HEK293T (cell line): Measurements from ENCODE around the gene MFAP3.

ENCODE experiments used
- CTCF ChIA-PET: fragments of 350-600 bp; formaldehyde crosslinking; extraction: SDS; loops from one replicate; lab custom pipeline; 2021; ENCODE audit warnings: antibody characterized with exemption, inconsistent platforms; lab: Yijun Ruan, JAX
- POLR2A ChIA-PET: fragments of 350-600 bp; formaldehyde crosslinking; extraction: SDS; loops from one replicate; lab custom pipeline; 2020; ENCODE audit warnings: antibody characterized with exemption, inconsistent platforms; lab: Yijun Ruan, JAX
- DNase-seq: peaks from one replicate; pipeline ENCODE4 v3.0.0; 2012; ENCODE audit warnings: mixed read lengths; ENCODE audit errors: extremely low spot score
- ARNT ChIP-seq: fragments of 450-650 bp; IDR thresholded peaks from 2 replicates; pipeline ENCODE4 v1.6.1; 2017; ENCODE audit warnings: mild to moderate bottlenecking
- BHLHE40 ChIP-seq: fragments of 450-650 bp; IDR thresholded peaks from 2 replicates; pipeline ENCODE4 v1.6.1; 2016; ENCODE audit warnings: mild to moderate bottlenecking, moderate library complexity, borderline replicate concordance
- CTBP1 ChIP-seq: fragments of 450-650 bp; IDR thresholded peaks from 2 replicates; pipeline ENCODE4 v1.6.1; 2016; ENCODE audit warnings: borderline replicate concordance
- ELF4 ChIP-seq: fragments of 450-650 bp; IDR thresholded peaks from 2 replicates; pipeline ENCODE4 v1.6.1; 2017; ENCODE audit warnings: antibody characterized with exemption
- FOXA1 ChIP-seq: fragments of 450-650 bp; IDR thresholded peaks from 2 replicates; pipeline ENCODE4 v1.6.1; 2016; ENCODE audit warnings: mild to moderate bottlenecking
- FOXK2 ChIP-seq: fragments of 450-650 bp; IDR thresholded peaks from 2 replicates; pipeline ENCODE4 v1.6.1; 2016; ENCODE audit warnings: mild to moderate bottlenecking
- FOXM1 ChIP-seq: fragments of 450-650 bp; IDR thresholded peaks from 2 replicates; pipeline ENCODE4 v1.6.1; 2017; ENCODE audit warnings: mild to moderate bottlenecking, borderline replicate concordance
- HDGF ChIP-seq: fragments of 450-650 bp; IDR thresholded peaks from 2 replicates; pipeline ENCODE4 v1.6.1; 2017; ENCODE audit warnings: antibody characterized with exemption, borderline replicate concordance
- L3MBTL2 ChIP-seq: fragments of 450-650 bp; conservative IDR thresholded peaks from 2 replicates; pipeline ENCODE4 v1.6.1; 2016; ENCODE audit warnings: mild to moderate bottlenecking
- LEF1 ChIP-seq: fragments of 450-650 bp; IDR thresholded peaks from 2 replicates; pipeline ENCODE4 v1.6.1; 2017; ENCODE audit warnings: mild to moderate bottlenecking, borderline replicate concordance
- NFRKB ChIP-seq: fragments of 450-650 bp; IDR thresholded peaks from 2 replicates; pipeline ENCODE4 v1.6.1; 2016; ENCODE audit warnings: mild to moderate bottlenecking, moderate library complexity
- SP1 ChIP-seq: fragments of 450-650 bp; IDR thresholded peaks from 2 replicates; pipeline ENCODE4 v1.6.1; 2017
- SUZ12 ChIP-seq: fragments of 450-650 bp; IDR thresholded peaks from 2 replicates; pipeline ENCODE4 v1.6.1; 2016; ENCODE audit warnings: mild to moderate bottlenecking
- TARDBP ChIP-seq: fragments of 450-650 bp; IDR thresholded peaks from 2 replicates; pipeline ENCODE4 v1.6.1; 2016
- ZNF384 ChIP-seq: fragments of 450-650 bp; IDR thresholded peaks from 2 replicates; pipeline ENCODE4 v1.6.1; 2016
- TF ChIP-seq, protein P1 (sequence below): fragments of 450-650 bp; IDR thresholded peaks from 2 replicates; pipeline ENCODE4 v1.6.1; 2016

Gene MFAP3

DNA sequence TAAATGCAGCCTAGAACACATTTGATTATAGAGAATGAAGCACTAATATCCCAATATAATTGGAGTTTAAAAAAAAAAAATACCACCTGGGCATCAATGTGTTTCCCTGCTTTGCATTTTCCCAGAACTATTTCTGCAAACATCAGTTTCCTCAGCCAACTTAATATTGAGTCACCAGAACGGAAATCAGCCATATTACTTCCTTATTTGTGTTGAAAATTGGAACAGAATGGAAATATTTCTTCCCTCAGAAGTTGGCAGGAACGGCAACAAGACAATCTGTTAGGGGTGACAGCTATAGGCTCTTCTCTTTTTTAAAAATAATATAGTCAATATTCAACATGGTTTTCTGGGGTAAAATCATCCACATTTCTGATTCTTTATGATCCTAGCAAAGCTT, 4.0 kb downstream of the MFAP3 start:
- TF ChIP-seq FOXK2 = no peak
- TF ChIP-seq ELF4 = no peak
- no peak for TF ChIP-seq ZNF384
- TF ChIP-seq SUZ12 = no peak
- TF ChIP-seq FOXA1 = no peak
- no peak for TF ChIP-seq CTBP1
- TF ChIP-seq L3MBTL2 = no peak
- TF ChIP-seq SP1 = no peak
- TF ChIP-seq BHLHE40 = no peak
- TF ChIP-seq HDGF = no peak
- POLR2A ChIA-PET = no interaction called here
- CTCF ChIA-PET = interaction anchor here (1.2 kb wide), 2 partner anchors 69 to 143 kb away, joined by 3 to 5 read pairs; no protein-coding TSS in a partner anchor
- DNase-seq = no peak

DNA sequence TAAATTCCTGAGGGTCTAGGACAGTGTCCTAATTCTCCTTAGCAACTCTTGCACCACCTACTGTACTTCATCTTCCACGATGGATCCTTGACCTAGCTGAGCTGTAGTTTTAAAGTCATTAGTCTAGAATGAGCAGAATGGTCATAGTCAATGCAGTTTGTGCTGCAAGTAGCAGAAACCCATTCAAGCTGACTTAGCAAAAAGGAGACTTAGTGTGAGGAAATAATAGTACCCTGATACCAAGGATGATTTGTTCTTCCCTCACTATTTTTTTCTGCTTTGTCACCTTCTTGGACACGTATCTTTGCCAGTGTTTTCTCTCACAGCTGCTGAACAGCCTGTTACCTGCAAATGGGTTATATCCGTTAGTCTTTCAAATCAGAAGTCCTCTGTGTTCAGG, 5.3 kb downstream of the MFAP3 start:
- ChIA-PET POLR2A (no interaction called here), CTCF (no interaction called here)
- TF ChIP-seq ZNF384 (no peak), CTBP1 (no peak), ELF4 (no peak), BHLHE40 (no peak), ARNT (no peak), FOXK2 (no peak), SUZ12 (no peak), FOXM1 (no peak), HDGF (no peak), L3MBTL2 (no peak)
- TF ChIP-seq, protein P1, sequence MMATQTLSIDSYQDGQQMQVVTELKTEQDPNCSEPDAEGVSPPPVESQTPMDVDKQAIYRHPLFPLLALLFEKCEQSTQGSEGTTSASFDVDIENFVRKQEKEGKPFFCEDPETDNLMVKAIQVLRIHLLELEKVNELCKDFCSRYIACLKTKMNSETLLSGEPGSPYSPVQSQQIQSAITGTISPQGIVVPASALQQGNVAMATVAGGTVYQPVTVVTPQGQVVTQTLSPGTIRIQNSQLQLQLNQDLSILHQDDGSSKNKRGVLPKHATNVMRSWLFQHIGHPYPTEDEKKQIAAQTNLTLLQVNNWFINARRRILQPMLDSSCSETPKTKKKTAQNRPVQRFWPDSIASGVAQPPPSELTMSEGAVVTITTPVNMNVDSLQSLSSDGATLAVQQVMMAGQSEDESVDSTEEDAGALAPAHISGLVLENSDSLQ = no peak
- DNase-seq = no peak

DNA sequence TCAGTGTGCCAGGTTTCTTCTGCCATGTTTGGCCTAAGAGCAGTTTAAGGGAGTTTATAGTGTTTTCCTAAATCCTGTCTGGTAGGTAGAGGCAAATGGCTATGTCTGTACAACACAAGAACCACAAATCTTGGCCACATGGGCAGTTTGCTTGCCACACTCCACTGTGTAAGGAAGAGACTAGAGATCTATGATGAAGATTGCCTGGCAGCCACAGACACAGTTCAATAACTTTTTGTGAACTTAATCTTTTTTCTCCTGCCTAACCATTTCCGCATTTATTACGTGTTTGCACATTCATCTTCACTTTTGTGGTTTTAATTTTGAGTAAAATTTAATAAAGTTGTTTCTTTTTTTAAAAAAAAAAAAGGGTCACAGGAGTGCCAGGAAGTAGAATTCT, 5.8 kb downstream of the MFAP3 start:
- DNase-seq = no peak
- TF ChIP-seq TARDBP (no peak), ELF4 (no peak), FOXM1 (no peak), LEF1 (no peak), ZNF384 (no peak), SP1 (no peak), SUZ12 (no peak), HDGF (no peak)
- CTCF ChIA-PET = no interaction called here
- POLR2A ChIA-PET = no interaction called here

DNA sequence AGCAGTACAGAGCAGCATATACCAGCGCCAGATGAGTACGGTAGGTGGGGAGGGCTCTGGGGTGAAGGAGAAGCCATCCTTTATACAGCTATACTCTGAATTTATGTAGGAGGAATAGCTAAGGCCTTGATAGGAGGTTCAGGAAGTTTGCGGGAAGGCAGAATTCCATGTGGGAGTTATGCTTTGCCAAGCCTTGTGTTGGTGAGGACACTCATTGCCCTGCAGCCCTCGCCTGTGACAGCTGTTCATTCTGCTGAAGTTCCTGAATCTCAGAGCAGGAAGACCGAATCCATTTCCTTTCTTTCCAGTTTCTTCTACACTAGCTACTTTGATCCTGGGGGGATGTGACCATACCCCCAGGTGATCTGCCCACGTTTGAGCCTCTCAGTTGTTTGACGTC, 7.7 kb downstream of the MFAP3 start:
- ChIA-PET POLR2A (no interaction called here), CTCF (no interaction called here)
- DNase-seq = no peak
- no peak for TF ChIP-seq ARNT
- no peak for TF ChIP-seq ELF4
- TF ChIP-seq NFRKB = no peak
- TF ChIP-seq CTBP1 = no peak
- no peak for TF ChIP-seq SUZ12
- no peak for TF ChIP-seq FOXK2
- no peak for TF ChIP-seq FOXM1
- no peak for TF ChIP-seq SP1
- TF ChIP-seq HDGF = no peak
- no peak for TF ChIP-seq FOXA1
- TF ChIP-seq LEF1 = no peak
- TF ChIP-seq, protein P1 = no peak
- TF ChIP-seq ZNF384 = no peak

DNA sequence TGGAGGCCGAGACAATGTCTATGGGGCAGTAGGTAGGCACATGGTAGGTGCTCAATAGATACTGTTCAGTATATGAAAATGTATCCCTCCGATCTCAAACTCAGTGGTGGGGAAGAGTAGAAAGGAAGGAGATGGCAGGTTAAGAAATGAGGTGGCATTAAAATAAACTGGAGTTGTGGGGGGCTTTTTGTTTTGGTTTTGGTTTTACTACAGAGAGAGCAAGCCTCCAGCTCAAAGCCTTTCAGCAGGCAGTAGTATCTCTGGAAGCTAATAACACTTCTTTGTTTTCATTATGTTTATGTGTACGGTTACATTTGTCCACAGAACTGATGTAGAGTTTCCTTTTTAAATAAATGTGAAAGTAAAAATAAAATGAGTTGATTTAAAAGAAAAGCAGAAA, 8.6 kb downstream of the MFAP3 start:
- CTCF ChIA-PET = no interaction called here
- no peak for DNase-seq
- no peak for TF ChIP-seq ELF4
- no peak for TF ChIP-seq HDGF
- no peak for TF ChIP-seq NFRKB
- no peak for TF ChIP-seq ZNF384
- TF ChIP-seq SUZ12 = no peak
- TF ChIP-seq FOXK2 = no peak
- no peak for TF ChIP-seq TARDBP
- POLR2A ChIA-PET = interaction anchor here (5.0 kb wide), 1 partner anchor 9 kb away, joined by 22 read pairs; the partner anchor contains the start of genes FAM114A2 and MFAP3

DNA sequence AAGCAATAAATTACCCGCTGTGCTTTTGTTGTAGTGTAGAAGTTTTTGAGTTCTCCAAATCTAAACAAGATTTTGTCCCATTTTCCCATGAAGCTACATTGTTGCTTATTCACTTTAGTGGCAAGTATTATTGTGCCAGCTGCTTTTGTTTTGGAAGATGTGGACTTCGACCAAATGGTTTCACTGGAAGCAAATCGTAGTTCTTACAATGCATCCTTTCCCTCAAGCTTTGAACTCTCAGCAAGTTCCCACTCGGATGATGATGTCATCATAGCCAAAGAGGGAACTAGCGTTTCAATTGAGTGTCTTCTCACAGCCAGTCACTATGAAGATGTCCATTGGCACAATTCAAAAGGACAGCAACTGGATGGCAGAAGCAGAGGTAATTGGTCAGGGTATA, 10.9 kb downstream of the MFAP3 start:
- no peak for TF ChIP-seq LEF1
- no peak for TF ChIP-seq ARNT
- no peak for TF ChIP-seq L3MBTL2
- TF ChIP-seq TARDBP = no peak
- no peak for TF ChIP-seq ZNF384
- no peak for TF ChIP-seq NFRKB
- TF ChIP-seq FOXK2 = no peak
- no peak for TF ChIP-seq CTBP1
- TF ChIP-seq FOXM1 = no peak
- TF ChIP-seq, protein P1 = no peak
- TF ChIP-seq ELF4 = no peak
- no peak for TF ChIP-seq HDGF
- TF ChIP-seq SUZ12 = no peak
- TF ChIP-seq FOXA1 = no peak
- TF ChIP-seq BHLHE40 = no peak
- no peak for TF ChIP-seq SP1
- ChIA-PET CTCF (interaction anchor here (1.9 kb wide), 1 partner anchor 23 kb away, joined by 8 read pairs; no protein-coding TSS in a partner anchor), POLR2A (interaction anchor here (5.0 kb wide), 1 partner anchor 11 kb away, joined by 22 read pairs; the partner anchor contains the start of genes FAM114A2 and MFAP3)
- DNase-seq = no peak
